Measurements from ENCODE around the gene TTC29.
"Not testable (repeated sequence)": the region's sequence is repeated elsewhere in the genome, so short reads cannot be mapped to it uniquely, and the experiment has no call there.

The TTC29 gene

GRCh38 chr4:146840731-146841130 is 104.9 kb downstream of the TTC29 start:
- no peak overlapping the region for H3K27ac Mint-ChIP-seq

GRCh38 chr4:146835096-146835495 is 110.6 kb downstream of the TTC29 start:
- Mint-ChIP-seq H3K4me3 (no peak overlapping the region), H3K36me3 (ENCODE audit: low read depth) (no peaks in the 10 kb centered on the region), H3K4me1 (ENCODE audit: low read depth) (no peaks in the 10 kb centered on the region), H3K27ac (no peak overlapping the region), H3K27me3 (ENCODE audit: low read depth) (no peaks in the 10 kb centered on the region), H3K9me3 (no peaks in the 10 kb centered on the region)
- no peak for DNase-seq (ENCODE audit: low spot score)

More at GRCh38 chr4:146840731-146841130, 104.9 kb downstream of the TTC29 start:
- H3K36me3 Mint-ChIP-seq (ENCODE audit: low read depth) = no peaks in the 10 kb centered on the region
- no peaks in the 10 kb centered on the region for H3K9me3 Mint-ChIP-seq
- DNase-seq (ENCODE audit: low spot score) = no peak
- H3K4me1 Mint-ChIP-seq (ENCODE audit: low read depth) = no peaks in the 10 kb centered on the region
- H3K4me3 Mint-ChIP-seq = no peak overlapping the region
- no peaks in the 10 kb centered on the region for H3K27me3 Mint-ChIP-seq (ENCODE audit: low read depth)

GRCh38 chr4:146834263-146835034 is 111.2 kb downstream of the TTC29 start:
- Mint-ChIP-seq H3K4me3 (no peak overlapping the region), H3K36me3 (ENCODE audit: low read depth) (no peaks in the 10 kb centered on the region), H3K27me3 (ENCODE audit: low read depth) (no peaks in the 10 kb centered on the region), H3K9me3 (no peaks in the 10 kb centered on the region), H3K4me1 (ENCODE audit: low read depth) (no peaks in the 10 kb centered on the region), H3K27ac (no peak overlapping the region)
- DNase-seq (ENCODE audit: low spot score) = no peak

GRCh38 chr4:146833530-146833929 is 112.1 kb downstream of the TTC29 start:
- no peaks in the 10 kb centered on the region for H3K4me1 Mint-ChIP-seq (ENCODE audit: low read depth)
- no peaks in the 10 kb centered on the region for H3K36me3 Mint-ChIP-seq (ENCODE audit: low read depth)
- H3K9me3 Mint-ChIP-seq = no peaks in the 10 kb centered on the region
- DNase-seq (ENCODE audit: low spot score) = no peak
- H3K27me3 Mint-ChIP-seq (ENCODE audit: low read depth) = no peaks in the 10 kb centered on the region
- no peak overlapping the region for H3K27ac Mint-ChIP-seq
- H3K4me3 Mint-ChIP-seq = no peak overlapping the region

- H3K4me3 Mint-ChIP-seq; H3K27me3 Mint-ChIP-seq (ENCODE audit: low read depth); H3K27ac Mint-ChIP-seq; DNase-seq (ENCODE audit: low spot score); H3K36me3 Mint-ChIP-seq (ENCODE audit: low read depth); H3K4me1 Mint-ChIP-seq (ENCODE audit: low read depth); H3K9me3 Mint-ChIP-seq: not testable (repeated sequence)
Observed at GRCh38 chr4:146822980-146823379, 122.7 kb downstream of the TTC29 start.

GRCh38 chr4:146814750-146815149 is 130.9 kb downstream of the TTC29 start:
- H3K36me3 Mint-ChIP-seq (ENCODE audit: low read depth) = no peaks in the 10 kb centered on the region
- no peak overlapping the region for H3K27ac Mint-ChIP-seq
- H3K4me3 Mint-ChIP-seq = no peak overlapping the region
- H3K27me3 Mint-ChIP-seq (ENCODE audit: low read depth) = no peaks in the 10 kb centered on the region
- DNase-seq (ENCODE audit: low spot score) = no peak
- no peaks in the 10 kb centered on the region for H3K4me1 Mint-ChIP-seq (ENCODE audit: low read depth)
- peaks cover 4% of the 10 kb centered on the region for H3K9me3 Mint-ChIP-seq

GRCh38 chr4:146795711-146796110 is 150.0 kb downstream of the TTC29 start:
- no peak overlapping the region for H3K27ac Mint-ChIP-seq
- H3K36me3 Mint-ChIP-seq (ENCODE audit: low read depth) = no peaks in the 10 kb centered on the region
- no peaks in the 10 kb centered on the region for H3K4me1 Mint-ChIP-seq (ENCODE audit: low read depth)
- no peaks in the 10 kb centered on the region for H3K27me3 Mint-ChIP-seq (ENCODE audit: low read depth)
- H3K9me3 Mint-ChIP-seq = no peaks in the 10 kb centered on the region
- DNase-seq (ENCODE audit: low spot score) = no peak
- no peak overlapping the region for H3K4me3 Mint-ChIP-seq

GRCh38 chr4:146793727-146794126 is 151.9 kb downstream of the TTC29 start:
- no peaks in the 10 kb centered on the region for H3K4me1 Mint-ChIP-seq (ENCODE audit: low read depth)
- H3K27me3 Mint-ChIP-seq (ENCODE audit: low read depth) = no peaks in the 10 kb centered on the region
- H3K27ac Mint-ChIP-seq = no peak overlapping the region
- no peak for DNase-seq (ENCODE audit: low spot score)
- H3K36me3 Mint-ChIP-seq (ENCODE audit: low read depth) = no peaks in the 10 kb centered on the region
- H3K4me3 Mint-ChIP-seq = no peak overlapping the region
- no peaks in the 10 kb centered on the region for H3K9me3 Mint-ChIP-seq

GRCh38 chr4:146791439-146791838 is 154.2 kb downstream of the TTC29 start:
- no peak for DNase-seq (ENCODE audit: low spot score)
- Mint-ChIP-seq H3K4me1 (ENCODE audit: low read depth) (no peaks in the 10 kb centered on the region), H3K4me3 (no peak overlapping the region), H3K27me3 (ENCODE audit: low read depth) (no peaks in the 10 kb centered on the region), H3K36me3 (ENCODE audit: low read depth) (no peaks in the 10 kb centered on the region), H3K9me3 (no peaks in the 10 kb centered on the region), H3K27ac (no peak overlapping the region)

GRCh38 chr4:146790515-146790914 is 155.1 kb downstream of the TTC29 start:
- Mint-ChIP-seq H3K4me1 (ENCODE audit: low read depth) (no peaks in the 10 kb centered on the region), H3K9me3 (no peaks in the 10 kb centered on the region), H3K4me3 (no peak overlapping the region), H3K27me3 (ENCODE audit: low read depth) (no peaks in the 10 kb centered on the region), H3K27ac (no peak overlapping the region), H3K36me3 (ENCODE audit: low read depth) (no peaks in the 10 kb centered on the region)
- no peak for DNase-seq (ENCODE audit: low spot score)

GRCh38 chr4:146787731-146788130 is 157.9 kb downstream of the TTC29 start:
- Mint-ChIP-seq H3K36me3 (ENCODE audit: low read depth) (no peaks in the 10 kb centered on the region), H3K4me3 (no peak overlapping the region), H3K27ac (no peak overlapping the region), H3K4me1 (ENCODE audit: low read depth) (no peaks in the 10 kb centered on the region), H3K9me3 (no peaks in the 10 kb centered on the region), H3K27me3 (ENCODE audit: low read depth) (no peaks in the 10 kb centered on the region)
- no peak for DNase-seq (ENCODE audit: low spot score)

GRCh38 chr4:146776691-146777090 is 169.0 kb downstream of the TTC29 start:
- Mint-ChIP-seq H3K36me3 (ENCODE audit: low read depth) (no peaks in the 10 kb centered on the region), H3K4me3 (no peak overlapping the region), H3K9me3 (no peaks in the 10 kb centered on the region), H3K27me3 (ENCODE audit: low read depth) (no peaks in the 10 kb centered on the region), H3K27ac (no peak overlapping the region), H3K4me1 (ENCODE audit: low read depth) (no peaks in the 10 kb centered on the region)
- DNase-seq (ENCODE audit: low spot score) = no peak

- H3K36me3 Mint-ChIP-seq (ENCODE audit: low read depth) = no peaks in the 10 kb centered on the region
- H3K27me3 Mint-ChIP-seq (ENCODE audit: low read depth) = no peaks in the 10 kb centered on the region
- H3K27ac Mint-ChIP-seq = no peak overlapping the region
- DNase-seq (ENCODE audit: low spot score) = no peak
- H3K4me1 Mint-ChIP-seq (ENCODE audit: low read depth) = no peaks in the 10 kb centered on the region
- no peaks in the 10 kb centered on the region for H3K9me3 Mint-ChIP-seq
- H3K4me3 Mint-ChIP-seq = no peak overlapping the region
Observed at GRCh38 chr4:146763560-146763959, 182.1 kb downstream of the TTC29 start.

- H3K4me3 Mint-ChIP-seq = no peak overlapping the region
- no peaks in the 10 kb centered on the region for H3K4me1 Mint-ChIP-seq (ENCODE audit: low read depth)
- no peaks in the 10 kb centered on the region for H3K9me3 Mint-ChIP-seq
- no peak overlapping the region for H3K27ac Mint-ChIP-seq
- H3K36me3 Mint-ChIP-seq (ENCODE audit: low read depth) = no peaks in the 10 kb centered on the region
- no peaks in the 10 kb centered on the region for H3K27me3 Mint-ChIP-seq (ENCODE audit: low read depth)
- no peak for DNase-seq (ENCODE audit: low spot score)
Observed at GRCh38 chr4:146762016-146762415, 183.6 kb downstream of the TTC29 start.

- no peaks in the 10 kb centered on the region for H3K36me3 Mint-ChIP-seq (ENCODE audit: low read depth)
- no peaks in the 10 kb centered on the region for H3K27me3 Mint-ChIP-seq (ENCODE audit: low read depth)
- no peak overlapping the region for H3K27ac Mint-ChIP-seq
- DNase-seq (ENCODE audit: low spot score) = no peak
- no peaks in the 10 kb centered on the region for H3K9me3 Mint-ChIP-seq
- H3K4me3 Mint-ChIP-seq = no peak overlapping the region
- no peaks in the 10 kb centered on the region for H3K4me1 Mint-ChIP-seq (ENCODE audit: low read depth)
Observed at GRCh38 chr4:146742416-146742815, 203.2 kb downstream of the TTC29 start.

Data from T-helper 2 cell treated with Interferon-gamma antibody and Interleukin-4, amounts not matched to agents 5 μg/mL and 100 μg/mL, for 36 hours (primary cell).